Stimulated activated CD4-positive, alpha-beta T cell treated with anti-CD3 and anti-CD28 coated beads, TNF-alpha, amount 100 ng/mL, for 1 hour (primary cell): ENCODE data around the gene EPHA4.

ENCODE experiments used
- DNase-seq, 3 donors: peaks; one replicate each; pipeline ENCODE4 v3.0.0-alpha.2; 2020; ENCODE audit warnings: low read depth in 3 of 3, low spot score in 1 of 3

Gene EPHA4

DNA sequence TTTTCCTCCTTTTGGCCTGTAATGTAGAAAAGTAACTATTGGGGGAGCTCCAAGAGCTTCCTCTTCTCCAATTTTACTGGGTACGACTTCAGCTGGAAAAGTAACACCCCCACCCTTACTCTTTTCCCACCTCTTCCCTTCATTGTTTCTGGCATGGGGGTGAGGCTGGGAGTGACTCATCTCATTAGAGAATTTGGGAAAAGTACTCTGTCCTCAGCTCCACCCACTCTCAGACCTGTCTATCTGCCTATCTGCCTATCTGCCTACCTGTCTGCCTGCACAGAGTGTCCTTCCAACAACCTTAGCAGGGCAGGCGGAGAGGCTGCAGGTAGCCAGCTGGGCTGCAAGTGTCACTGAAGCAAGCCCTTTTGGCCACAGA, 93.6 kb downstream of the EPHA4 start:
- DNase-seq = no peak

DNA sequence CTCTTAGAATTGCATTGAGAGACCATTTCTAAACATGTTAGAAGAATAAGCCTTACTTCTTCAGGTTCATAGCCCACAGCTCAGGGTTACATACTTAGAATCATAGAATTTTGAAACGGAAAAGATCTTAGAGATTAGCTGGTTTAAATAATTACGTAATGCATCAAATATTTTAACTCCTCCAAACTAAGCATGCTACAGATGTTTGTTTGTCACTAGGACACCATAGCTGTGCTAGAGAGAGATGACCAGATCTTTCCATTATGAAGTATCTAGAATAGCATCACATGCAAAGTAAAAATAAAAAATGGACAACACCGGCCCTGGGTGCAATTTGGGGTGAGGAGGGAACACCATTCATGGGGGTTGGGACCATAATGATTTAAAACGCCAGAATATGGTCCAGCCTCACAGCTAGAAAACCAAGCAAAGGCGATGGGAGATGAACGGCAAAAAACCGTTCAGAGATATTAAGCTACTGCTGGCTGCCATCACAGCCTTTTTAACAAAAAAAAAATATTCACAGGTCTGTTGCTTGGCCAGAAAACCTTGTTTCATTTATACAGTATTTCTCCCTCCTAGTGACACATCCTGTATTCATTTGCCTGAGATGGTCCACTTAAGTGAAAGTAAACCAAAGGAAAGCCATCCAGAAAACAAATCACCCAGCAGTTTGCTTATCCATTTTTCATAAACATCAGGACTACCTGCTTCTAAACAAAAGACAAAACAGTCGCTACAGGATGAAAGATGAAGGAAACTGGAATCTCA, 94.2 kb downstream of the EPHA4 start:
- no peak for DNase-seq

DNA sequence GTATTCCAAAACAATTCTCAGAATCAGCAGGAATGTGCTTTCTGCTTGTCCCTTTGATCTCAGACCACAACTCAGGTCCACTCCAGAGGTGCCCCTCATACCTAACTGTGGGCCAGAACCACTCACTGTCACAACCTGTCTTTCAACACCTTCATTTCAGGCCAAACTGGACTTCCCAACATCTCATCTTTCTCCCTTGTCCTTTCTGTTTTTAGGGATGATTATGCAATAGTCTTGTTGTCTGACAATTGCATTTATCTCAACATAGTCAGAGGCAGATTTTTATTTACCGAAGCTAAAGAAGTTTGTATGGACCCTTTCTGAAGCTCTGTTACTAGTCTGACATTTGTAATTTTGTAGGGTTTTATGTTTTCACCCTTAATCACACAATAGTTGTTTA, 95.9 kb downstream of the EPHA4 start:
- no peak for DNase-seq

DNA sequence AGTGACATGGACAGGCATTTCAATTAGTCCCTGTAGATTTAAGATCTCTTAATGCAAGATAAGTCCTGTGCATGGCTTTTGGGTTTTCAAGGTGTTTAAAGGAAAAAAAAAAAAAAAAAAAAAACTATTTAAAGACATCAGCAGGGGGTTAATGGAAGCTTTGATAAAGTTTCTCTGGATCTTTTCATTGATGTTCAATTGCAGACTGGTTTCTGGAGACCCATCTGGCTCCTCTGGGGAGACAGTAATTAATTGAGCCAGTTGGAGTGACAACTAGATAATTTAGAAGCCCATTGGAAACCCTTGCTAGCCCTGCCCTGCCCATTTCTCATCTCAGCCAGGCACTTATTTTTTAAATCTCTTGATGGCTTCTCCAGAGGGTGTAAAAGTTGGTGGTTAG, 98.7 kb downstream of the EPHA4 start:
- no peak for DNase-seq

DNA sequence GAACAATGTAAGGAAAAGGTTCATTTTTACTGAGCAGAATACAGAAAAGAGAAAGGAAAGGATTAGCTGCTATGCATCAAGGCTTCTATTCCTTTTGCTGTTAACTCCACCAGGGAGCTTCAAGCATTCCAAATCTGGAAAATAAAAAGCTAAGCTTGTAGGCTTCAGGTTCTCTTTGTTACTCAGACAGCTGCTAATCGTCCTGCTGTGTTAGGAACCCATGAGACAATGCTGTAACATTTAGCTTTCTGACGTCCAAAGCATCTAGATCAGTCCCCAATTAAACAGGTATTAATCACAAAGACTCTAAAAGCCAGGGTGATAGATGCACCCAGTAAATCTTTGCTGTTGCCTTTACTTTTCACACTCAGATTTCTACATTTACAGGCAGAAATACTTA, 103.8 kb downstream of the EPHA4 start:
- DNase-seq = no peak

DNA sequence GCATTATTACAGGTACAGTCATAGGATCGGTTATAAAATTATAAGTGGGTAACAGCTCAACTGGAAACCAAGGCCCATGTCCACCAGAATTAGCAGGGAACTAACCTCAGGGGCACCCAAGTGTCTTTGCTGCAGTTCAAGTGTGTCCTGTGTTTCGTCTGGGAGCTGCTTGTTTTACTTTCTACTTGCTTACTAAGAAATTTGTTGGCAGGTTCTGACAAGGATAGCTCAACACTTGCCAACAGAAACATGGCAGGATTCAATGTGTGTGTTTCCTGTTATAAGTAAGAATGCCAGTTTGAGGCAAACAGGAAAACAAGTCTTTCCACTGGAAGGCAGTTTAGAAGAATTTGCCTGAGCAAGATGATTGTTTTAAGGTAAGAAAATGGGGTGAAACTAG, 104.5 kb downstream of the EPHA4 start:
- DNase-seq = no peak

DNA sequence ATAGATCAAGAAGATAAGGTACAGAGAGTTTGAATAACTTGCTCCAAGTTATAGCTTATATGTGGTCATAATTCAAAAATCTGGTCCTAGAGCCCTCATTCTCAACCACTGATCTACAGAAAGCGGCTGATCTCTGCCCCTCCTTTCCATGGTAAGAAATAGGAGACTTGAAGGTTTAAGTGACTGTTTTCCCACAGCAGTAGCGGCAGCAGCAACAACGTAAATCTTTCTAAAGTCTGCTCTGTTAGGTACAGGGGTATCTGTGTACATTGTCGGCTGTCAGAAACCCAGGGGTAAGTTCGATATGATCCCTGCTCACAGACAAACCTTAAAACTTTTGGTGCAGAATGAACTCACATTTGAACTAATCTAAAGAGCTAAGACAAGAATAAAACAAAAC, 105.4 kb downstream of the EPHA4 start:
- no peak for DNase-seq

DNA sequence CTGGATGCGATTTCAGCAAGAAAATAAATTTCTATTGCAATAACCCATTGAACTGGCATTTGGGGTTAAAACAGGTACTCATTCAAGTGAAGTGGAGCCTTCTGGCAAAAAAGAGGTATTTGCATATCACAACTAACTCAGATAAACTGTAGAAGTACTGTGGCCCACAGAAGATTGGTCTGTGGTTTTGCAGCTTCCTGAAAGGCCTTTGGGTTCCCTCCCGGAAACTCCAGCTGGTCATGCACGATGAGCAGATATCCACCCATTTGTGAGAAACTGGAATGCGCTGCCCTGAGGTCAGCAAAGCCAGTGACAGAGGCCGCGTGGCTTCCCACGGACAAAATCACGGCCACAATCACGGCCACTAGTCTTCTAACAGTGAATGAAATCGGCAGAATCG, 106.3 kb downstream of the EPHA4 start:
- DNase-seq = no peak

DNA sequence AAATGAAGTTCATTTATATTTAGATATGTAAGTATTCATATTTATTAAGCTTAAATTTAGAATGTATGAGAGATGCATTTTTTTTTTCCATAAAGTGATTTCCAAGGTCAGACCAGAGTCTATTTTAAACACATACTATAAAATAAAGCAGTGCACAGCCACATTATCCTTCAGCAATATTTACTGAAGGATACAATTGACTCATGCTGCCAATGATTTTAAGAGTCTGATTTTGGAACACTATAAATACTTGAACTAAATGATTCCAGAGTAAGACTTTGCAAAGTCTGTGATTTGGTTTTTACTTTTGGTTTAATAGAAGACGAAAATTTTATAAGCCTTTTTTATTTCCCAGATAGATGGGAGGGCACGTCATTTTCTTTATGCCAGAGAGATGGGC, 107.1 kb downstream of the EPHA4 start:
- DNase-seq = no peak

DNA sequence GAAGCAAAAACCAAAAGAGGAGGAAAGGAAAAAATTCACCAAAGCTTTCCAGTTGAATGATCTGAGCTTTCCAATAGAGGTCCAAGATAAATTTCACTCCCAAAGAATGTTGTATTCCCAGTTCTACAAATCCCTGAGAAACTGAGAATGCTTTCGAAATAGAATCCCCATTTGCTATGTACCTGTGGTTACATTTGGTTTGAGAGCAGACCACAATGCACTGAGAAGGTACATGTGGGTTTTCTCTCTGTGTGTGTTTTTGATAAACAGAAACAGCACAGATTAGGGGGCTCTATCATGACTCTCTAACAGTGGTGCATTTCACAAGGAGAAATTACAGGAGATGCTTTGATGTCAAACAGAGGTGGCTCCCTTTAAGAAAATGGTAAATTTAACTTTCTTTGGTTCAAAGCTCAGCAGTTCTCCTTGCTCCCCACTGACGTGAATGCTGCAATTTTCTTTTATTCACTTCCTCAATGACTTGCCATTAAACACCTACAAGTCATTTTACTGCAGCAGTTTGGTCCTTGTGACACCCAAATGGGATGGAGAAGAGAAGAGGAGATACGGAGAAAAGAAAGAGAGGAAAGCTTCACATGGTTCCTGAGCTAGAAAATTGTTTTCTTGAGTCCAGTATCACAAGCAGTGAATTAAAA, 108.7 kb downstream of the EPHA4 start:
- DNase-seq = no peak

DNA sequence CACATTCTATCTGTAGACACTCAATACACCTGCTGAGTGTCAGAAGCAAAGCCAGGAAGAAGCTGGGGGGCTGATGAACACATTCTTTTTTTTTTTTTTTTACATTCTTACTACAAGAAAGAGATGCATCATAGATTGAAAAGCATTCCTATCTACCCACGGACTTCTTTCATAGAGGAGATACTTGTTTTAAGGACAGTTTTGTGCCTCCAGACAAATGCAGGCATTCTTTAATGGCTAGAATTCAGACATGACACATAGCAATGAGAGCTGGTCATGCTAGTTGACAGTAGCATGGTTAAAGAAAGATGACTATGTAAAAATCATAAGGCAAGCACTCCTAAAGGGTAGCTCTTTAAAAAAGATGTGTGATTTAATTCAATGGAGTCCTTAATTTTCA, 110.2 kb downstream of the EPHA4 start:
- no peak for DNase-seq

DNA sequence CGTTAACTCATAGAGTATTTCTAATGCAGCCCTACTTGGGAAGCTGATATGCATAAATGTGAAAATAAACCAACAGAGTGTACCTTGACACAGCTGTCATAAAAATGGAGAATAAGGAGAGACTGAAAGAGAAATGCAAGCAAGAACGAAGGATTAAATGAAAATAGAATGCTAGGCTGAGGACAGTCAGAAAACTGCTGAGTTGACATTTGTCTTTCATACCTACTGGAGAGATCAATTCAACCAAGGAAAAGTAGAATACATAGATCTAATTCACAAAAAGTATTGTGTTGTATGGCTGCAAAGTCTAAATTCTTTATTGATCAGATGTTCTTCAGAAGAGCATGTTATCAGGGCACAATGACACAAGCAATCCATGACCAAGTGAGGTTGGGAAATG, 112.0 kb downstream of the EPHA4 start:
- DNase-seq = no peak

DNA sequence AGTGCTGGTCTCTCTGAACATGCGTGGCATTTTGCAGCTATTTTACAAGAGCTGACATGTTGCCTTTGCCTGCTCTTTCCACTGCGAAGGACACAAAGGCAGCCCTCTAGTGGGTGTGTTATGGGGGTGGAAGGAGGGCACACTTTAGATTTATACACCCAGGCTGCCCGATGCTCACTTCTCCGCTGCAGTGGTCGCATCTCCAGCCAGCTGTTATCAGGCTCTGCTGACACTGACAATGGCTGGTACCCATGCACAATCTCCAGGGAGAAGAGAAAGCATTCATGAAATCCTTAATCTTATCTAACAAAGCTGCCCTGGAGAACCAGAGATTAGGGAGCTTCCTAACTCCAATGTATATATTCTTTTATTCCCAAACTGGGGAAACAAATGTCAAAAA, 113.5 kb downstream of the EPHA4 start:
- DNase-seq = no peak

DNA sequence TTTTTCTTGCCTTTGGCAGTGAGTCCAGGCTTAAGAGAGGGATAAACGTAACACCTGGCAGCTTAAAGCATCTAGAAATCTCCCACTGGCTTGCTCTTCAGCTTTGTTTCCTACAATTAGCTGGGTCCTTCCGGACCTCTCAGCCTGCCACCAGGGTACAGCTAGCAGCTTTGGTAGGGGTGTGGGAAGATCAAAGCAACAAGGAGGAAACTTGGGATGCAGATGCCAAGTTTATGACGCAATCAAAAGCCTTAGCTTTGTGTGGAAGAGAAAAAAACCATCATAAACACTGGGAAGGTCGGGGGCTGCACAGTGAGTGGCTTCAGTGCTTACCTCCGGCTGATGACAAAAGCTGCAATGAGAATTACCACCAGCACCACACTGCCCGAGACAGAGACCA, 116.9 kb downstream of the EPHA4 start:
- DNase-seq = no peak

DNA sequence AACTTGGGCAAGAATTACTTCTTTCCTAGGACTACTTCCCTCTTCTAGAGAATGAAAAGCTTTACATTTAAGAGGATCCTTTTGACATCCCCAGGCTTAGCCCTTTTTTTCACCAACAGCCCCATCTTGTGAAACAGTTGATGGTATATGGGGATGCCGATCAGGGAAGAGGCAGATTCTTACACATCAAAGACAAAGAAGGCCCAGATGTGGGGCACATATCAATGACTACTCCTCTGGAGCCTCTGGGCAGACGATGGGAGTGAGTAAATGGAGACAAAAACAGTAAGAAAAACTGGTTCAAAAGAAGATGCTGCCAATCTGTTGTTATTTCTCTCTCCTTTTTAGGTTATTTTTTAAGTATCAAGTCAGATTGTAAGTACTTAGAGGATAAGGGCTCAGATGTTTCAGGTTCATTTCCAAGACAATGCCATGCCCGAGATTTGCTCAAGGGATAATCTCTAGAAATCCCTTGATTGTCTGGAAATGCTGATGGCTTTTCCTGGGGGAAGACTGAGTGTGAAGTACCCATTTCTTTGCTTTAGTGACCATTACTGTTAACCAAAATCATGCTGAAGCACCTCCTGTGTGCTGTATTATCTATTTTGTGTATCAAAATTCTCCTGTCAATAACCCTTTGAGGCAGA, 117.5 kb downstream of the EPHA4 start:
- no peak for DNase-seq

DNA sequence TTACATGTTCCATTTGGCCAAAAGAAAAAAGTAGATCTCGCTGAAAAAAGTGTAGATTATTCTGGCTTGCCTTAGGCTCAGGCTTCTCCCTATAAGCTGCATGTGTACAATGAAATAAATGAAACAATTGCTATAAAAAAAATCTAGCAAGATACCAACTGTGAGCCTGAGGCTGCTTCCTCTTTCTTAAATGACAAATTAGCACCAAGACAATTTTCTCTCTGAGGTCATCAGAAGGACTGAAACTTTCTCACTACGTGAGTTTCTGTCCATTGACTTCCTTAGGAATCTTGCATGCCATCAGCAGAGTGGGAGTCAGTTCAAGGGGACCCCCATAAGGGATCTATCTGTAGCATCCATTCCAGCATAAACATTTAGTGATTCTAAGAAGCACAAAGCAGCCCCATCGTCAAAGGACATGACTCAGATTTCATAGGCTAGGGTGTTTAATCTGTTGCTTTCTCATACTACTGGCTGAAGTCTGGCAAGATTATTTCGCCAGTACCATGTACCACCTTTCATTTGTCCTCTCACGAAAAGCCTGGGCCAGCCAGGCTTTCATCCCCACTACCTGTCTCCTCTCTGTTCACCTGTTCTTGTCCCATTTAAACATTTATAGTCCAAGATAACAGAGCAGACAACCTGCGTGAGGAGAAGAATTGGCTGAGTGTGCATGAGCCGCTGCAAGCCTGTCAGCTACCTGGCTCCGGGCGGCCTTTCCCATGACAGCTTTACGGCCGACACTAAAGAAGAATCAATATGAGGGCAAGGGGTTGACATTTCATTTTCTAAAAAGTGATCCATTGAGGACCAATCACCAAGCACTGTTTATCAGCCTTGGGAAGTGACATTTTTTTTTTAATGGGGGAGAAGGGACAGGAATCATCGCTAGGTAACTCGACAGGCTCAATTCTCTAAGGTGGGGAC, 120.0 kb downstream of the EPHA4 start:
- no peak for DNase-seq

DNA sequence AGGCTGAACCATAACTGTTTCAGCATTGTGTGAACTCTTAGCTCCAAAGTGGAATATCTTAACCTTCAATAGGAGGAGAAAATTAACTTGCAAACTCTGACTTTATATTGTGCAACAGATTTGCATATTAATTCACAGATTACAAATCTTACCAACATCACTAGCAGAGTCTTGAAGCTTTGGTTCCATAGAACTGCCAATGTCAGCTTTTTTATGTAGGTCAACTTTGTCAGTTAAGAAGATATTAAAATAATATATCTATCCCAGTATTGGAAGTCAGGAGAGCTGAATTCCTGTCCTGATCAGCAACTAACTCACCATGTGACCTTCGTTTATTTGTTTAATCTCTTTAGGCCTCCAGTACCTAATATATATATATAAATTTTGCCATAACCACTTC, 121.8 kb downstream of the EPHA4 start:
- no peak for DNase-seq

DNA sequence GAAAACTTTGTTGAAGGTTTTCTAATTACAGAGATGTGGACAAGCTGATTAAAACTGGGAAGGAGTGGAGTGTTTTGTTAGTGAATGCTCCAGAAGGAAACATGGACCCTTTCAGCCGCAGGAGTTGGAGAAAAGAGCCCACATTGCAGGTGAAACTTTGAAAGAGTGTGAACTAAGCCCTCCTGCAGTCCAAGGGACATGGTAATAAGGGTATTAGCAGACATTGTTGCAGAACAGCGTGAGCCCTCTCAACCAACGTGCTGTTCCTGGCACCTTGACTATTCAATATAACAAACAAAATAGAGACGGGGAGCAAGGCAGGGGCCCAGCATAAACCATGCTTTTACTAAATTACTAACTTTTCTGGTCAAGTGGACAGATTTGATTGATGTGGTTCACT, 122.7 kb downstream of the EPHA4 start:
- DNase-seq = no peak

DNA sequence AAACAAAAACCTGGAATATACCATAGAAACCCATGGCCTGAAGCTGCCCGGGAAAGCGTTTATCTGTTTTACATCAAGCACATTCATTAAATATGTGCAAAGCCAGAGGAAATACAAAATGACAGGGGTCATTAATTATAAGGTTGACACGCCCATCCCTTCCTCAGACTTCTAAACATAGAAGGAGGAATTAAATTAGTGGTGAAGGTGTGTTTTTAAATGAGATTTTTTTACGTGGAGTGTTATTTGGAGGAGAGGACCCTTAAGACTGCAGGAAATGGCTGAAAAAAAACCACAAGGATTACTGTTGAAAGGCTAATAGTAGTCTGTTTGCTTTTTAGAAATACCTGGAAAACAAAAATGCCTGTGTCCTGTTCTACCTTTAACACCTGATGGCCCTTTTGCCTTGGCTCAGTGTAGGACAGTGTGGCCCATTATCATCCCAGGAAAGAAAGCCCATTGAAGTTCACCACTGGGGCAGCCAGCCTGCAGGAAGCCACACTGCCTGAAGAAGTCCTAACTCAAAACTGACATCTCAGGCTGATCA, 123.2 kb downstream of the EPHA4 start:
- no peak for DNase-seq

DNA sequence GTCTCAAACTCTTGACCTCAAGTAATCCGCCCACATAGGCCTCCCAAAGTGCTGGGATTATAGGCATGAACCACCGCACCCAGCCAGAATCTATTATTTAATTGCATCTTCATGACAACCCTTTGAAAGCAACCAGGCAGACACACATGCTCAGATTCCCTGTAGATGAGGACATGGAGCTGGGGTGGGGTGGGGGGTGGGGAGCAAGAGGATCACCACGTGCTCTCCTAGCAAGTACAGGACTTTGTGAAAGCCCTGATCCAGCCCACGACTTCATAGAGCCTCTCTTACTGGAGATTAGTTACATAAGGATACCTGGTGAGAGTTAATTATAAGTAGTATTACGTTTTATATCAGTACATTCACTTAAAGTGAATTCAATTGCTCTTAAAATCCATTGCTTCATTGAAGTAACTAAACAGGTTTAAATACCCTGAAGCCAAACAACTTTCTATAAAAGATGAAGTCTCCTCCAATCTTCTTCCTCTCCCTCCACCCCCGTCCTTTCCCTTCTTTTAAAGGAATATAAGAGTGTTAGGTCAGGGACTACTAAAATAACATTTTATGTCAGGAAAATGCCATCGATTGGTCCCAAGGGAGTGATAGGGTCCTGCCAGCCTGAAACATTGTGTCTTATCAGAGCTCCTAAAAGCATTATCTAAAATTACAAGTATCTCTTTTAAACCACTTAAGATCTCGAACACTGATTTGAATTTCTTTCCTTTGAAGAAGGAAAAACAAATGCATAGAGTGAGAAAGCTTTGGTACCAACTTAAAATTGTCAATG, 123.9 kb downstream of the EPHA4 start:
- DNase-seq = no peak
